Hematopoietic multipotent progenitor cell (in vitro differentiated cells): Measurements from ENCODE around the gene STARD7. TPM values are rescaled to one million over a fixed set of nuclear protein-coding genes. Genes with fewer than 3 reads are reported as not detected.
"Not testable (repeated sequence)": the region's sequence is repeated elsewhere in the genome, so short reads cannot be mapped to it uniquely, and the experiment has no call there.

Experiments
- DNase-seq, 3 donors: peaks; one replicate each; pipeline ENCODE4 v3.0.0-alpha.2; 2011 to 2015; ENCODE audit warnings: low read depth in 2 of 3, low spot score in 2 of 3
- total RNA-seq: library from RNA; depleted of rRNA; stranded (reverse); fragments of >200 nt; gene quantifications from one replicate; pipeline ENCODE4 v1.2.3, GENCODE V29; 2012

The STARD7 gene
- total RNA-seq, 1 donor = 86.7 TPM

- DNase-seq = no peak
Observed at GRCh38 chr2:96238266-96238665, 29.6 kb upstream of the STARD7 start.

GRCh38 chr2:96236882-96237281, 28.3 kb upstream of the STARD7 start:
- no peak for DNase-seq

DNA sequence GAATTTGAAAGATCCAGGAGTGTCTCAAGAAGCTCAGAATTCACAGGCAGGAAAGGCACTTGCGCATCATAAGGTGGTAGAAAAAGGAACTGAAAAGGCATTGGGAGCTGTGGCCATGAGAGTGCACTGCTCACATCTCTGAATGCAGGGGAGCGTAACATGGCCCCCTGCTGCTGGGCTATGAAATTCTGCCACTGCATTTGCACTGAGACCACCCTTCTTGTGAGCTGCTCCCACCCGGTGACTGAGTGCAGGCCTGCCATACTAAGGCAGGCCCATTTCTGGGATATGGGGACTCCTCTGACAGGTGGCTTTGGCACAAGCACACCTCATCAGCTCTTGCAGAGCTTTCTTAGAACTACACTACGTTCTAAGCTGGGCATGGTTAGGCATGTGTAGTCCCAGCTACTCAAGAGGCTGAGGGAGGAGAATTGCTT, 25.3 kb upstream of the STARD7 start:
- DNase-seq = peak in 2 of 3 donors; percentile 27 to 44

DNA sequence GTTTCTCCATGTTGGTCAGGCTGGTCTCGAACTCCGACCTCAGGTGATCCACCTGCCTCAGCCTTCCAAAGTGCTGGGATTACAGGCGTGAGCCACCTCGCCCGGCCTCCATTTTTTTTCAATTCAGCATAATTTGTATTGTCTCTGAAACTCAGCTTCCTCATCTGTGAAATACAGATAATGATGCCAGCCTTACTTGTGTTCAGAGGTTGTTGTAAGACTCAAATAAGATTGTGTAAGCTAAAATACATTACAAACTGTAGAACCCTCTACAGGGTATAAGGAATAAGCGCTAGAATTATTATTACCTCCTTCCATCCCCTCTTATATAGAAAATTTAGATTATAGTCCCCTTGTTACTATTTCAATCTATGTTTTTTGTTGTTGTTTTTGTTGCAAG, 24.8 kb upstream of the STARD7 start:
- DNase-seq = no peak

GRCh38 chr2:96231316-96231715, 22.7 kb upstream of the STARD7 start:
- no peak for DNase-seq

- peak in 2 of 3 donors; percentile 40 to 41 for DNase-seq
Observed at GRCh38 chr2:96225016-96225533, 16.4 kb upstream of the STARD7 start.

DNA sequence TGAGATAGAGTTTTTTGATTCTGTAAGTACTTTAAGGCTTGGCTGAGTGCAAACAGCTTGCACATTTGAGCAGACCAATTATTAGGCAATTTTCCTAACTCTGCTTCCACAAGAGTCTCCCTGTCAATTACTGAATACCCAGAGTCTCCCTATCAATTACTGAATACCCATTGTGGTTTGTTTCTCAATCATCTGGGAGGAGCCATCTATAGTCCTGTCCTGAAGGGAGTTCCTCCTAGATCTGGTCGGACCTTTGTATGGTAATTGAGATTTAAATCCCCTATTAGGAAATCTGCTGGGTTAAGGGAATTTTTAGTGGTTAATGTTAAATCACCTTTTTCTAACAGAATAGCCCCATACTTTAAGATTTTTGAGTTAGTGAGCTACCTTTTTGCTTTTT, 12.5 kb upstream of the STARD7 start:
- DNase-seq = not testable (repeated sequence)

- not testable (repeated sequence) for DNase-seq
Observed at GRCh38 chr2:96219959-96220358, 11.3 kb upstream of the STARD7 start.

- no peak for DNase-seq
Observed at GRCh38 chr2:96218508-96219131, 10.0 kb upstream of the STARD7 start.

DNA sequence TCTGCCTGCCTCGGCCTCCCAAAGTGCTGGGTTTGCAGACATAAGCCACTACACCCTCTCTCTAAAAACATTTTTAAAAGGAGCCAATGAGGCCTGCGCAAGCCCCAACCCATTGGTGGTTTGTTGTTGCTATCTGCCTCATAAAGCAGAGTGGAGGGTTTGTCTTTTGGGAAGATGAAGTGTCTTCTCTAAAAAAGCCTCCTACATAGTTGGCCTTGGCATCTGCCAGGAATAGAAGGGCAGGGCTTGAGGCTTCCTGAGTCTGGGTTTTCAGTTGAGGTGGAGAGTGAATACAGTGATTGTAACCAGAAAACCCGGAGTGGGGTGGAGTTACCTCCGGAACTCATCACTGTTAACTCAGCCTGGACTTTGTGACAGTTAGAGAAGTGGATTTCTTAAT, 5.9 kb upstream of the STARD7 start:
- no peak for DNase-seq

GRCh38 chr2:96213379-96213778, 4.8 kb upstream of the STARD7 start:
- no peak for DNase-seq

- DNase-seq = no peak
Observed at GRCh38 chr2:96212339-96212738, 3.7 kb upstream of the STARD7 start.

GRCh38 chr2:96209729-96210085, 1.1 kb upstream of the STARD7 start:
- DNase-seq = no peak

GRCh38 chr2:96209011-96209728, 543 bp upstream of the STARD7 start:
- no peak for DNase-seq

DNA sequence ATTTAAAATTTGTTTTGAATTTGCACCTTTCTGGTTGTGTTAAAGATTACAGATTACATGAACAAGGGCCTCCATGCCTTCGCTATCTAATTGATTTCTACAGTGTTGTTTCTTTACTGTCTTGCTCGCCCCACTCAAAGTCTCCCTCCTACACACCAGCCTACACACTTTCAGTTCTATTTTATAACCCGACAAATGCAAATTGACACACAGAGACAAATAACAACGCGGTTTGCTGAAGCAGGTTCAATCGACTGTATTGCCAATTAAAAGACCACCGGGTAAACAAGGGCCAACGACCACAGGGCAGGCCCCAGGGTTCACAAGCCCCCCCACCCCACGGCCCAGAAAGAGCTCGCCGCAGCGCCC, 869 bp downstream of the STARD7 start:
- peak in 1 of 3 donors; percentile 11 for DNase-seq

- DNase-seq = no peak
Observed at GRCh38 chr2:96207073-96207773, 1.4 kb downstream of the STARD7 start.

DNA sequence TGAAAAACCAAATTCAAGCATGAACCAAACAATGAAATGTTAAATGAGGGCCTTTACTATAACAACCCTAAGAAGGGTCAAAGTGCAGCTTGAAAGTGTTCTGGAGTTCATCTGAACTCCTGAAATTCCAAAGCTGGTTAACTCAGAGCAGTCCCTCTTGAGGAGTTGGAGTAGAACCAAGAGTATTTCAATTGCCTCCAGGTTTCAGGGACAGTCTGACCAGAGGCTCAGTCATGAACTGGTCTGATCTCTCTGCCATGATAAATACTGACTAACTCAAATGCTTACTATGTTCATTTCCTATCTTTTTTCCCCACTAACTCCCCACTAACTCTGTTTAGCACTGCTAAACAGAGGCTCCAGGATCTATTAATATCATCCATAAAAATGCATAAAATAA, 2.7 kb downstream of the STARD7 start:
- no peak for DNase-seq

GRCh38 chr2:96204836-96205624, 3.6 kb downstream of the STARD7 start:
- DNase-seq = no peak

DNA sequence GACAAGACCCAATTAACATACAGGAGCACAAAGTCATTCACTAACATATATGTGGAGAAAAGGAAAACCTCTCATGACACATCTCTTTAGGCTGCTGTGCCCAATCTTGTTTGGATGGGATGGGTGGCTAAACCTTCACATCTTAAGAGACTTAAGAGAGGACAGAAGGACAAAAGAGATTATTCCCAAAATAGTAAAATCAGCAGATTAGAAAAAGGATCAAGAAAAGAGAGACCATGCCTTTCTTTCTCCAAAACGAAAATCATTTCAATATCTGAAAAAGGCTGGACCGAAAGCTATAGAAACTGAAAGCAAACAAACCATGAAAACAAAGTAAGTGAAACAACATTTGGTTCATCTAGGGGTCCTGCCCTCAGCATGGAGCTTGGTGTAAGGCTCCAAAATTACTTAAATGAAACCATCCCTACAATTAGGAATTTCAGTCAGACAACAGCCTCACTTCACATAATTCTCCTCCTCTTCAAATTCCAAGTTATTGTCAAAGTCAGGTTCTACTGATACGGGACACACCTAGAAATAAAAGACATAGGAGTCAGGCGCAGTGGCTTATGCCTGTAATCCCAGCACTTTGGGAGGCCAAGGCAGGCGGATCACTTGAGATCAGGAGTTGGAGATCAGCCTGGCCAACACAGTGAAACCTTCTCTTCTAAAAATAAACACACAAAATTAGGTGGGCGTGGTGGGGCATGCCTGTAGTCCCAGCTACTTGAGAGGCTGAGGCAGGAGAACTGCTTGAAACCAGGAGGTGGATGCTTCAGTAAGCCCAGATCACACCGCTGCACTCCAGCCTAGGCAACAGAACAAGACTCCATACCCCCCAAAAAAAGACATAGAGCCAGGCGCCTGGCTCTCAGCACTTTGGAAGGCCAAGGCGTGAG, 5.2 kb downstream of the STARD7 start:
- no peak for DNase-seq
